K562 (cell line): ENCODE data around the gene ARHGAP10. TPM values are rescaled to one million over a fixed set of nuclear protein-coding genes. Genes with fewer than 3 reads are reported as not detected.

ENCODE experiments used
- ATAC-seq: fragments of 200-7000 bp; cut with Tn5 transposase; 3 replicates; pipeline ENCODE4 v1.9.1; 2020; ENCODE audit warnings: moderate library complexity
- BruUV-seq: library from RNA; stranded (reverse); fragments of 400-500 nt; replicated peaks from 2 replicates; lab custom pipeline; 2021; lab: Mats Ljungman, UMichigan
- CTCF ChIA-PET: fragments of 300-600 bp; formaldehyde crosslinking; extraction: SDS; loops from one replicate; lab custom pipeline; 2021; ENCODE audit warnings: low intra/inter-chr PET ratio; lab: Yijun Ruan, JAX
- POLR2A ChIA-PET: fragments of 300-600, 350-650 bp; sonication (Branson Sonifier 250); formaldehyde crosslinking; extraction: SDS; loops from one replicate; lab custom pipeline; 2021; ENCODE audit warnings: antibody characterized with exemption, inconsistent platforms; lab: Yijun Ruan, JAX
- DNase-seq, 4 experiments: peaks; one replicate each; pipeline versions ENCODE4 v3.0.0 to v3.0.0-alpha.2; 2011 to 2018; ENCODE audit warnings: low spot score in 3 of 4, mixed read lengths in 3 of 4; ENCODE audit errors: extremely low read depth in 1 of 4
- FAIRE-seq: peaks from 2 replicates; lab custom pipeline; 2011; peaks lifted over from hg19 to GRCh38; lab: Jason Lieb, UNC
- H2AFZ ChIP-seq: 2 replicates; pipeline ENCODE4 v1.6.0; 2011; ENCODE audit warnings: low read depth, low read length, control low read depth, inconsistent platforms
- H3K27ac ChIP-seq: fragments of 200-600 bp; 3 replicates; pipeline ENCODE4 v1.8.0; 2011; ENCODE audit warnings: low read depth, mild to moderate bottlenecking, control low read depth, inconsistent platforms, low read length, moderate library complexity, mixed read lengths; ENCODE audit errors: extremely low read depth
- H3K27me3 ChIP-seq, 2 experiments: fragments of 300-600 bp in 1 of 2; 2 replicates in 1 of 2; 3 replicates in 1 of 2; pipeline versions ENCODE4 v1.6.0 to v1.8.0; 2011; ENCODE audit warnings: inconsistent platforms in 2 of 2, low read length in 2 of 2, mild to moderate bottlenecking in 1 of 2, mixed read lengths in 1 of 2, moderate library complexity in 1 of 2; ENCODE audit not compliant: control insufficient read depth in 2 of 2, insufficient read depth in 2 of 2
- H3K36me3 ChIP-seq: fragments of 300-600 bp; 3 replicates; pipeline ENCODE4 v1.8.0; 2011; ENCODE audit warnings: mild to moderate bottlenecking, low read length, inconsistent platforms; ENCODE audit not compliant: control insufficient read depth, insufficient read depth
- H3K4me1 ChIP-seq, 2 experiments: fragments of 200-600 bp in 1 of 2; replicated peaks in 1 of 2; 2 replicates in 1 of 2; 3 replicates in 1 of 2; pipeline versions ENCODE4 v1.5.1 to v1.8.0; 2011; ENCODE audit warnings: inconsistent platforms in 2 of 2, low read length in 2 of 2, mild to moderate bottlenecking in 1 of 2, mixed read lengths in 1 of 2, moderate library complexity in 1 of 2; ENCODE audit not compliant: control insufficient read depth in 2 of 2, insufficient read depth in 2 of 2
- H3K4me2 ChIP-seq: 2 replicates; pipeline ENCODE4 v1.6.1; 2011; ENCODE audit warnings: low read length, control low read depth, inconsistent platforms, mixed read lengths; ENCODE audit not compliant: insufficient read depth
- H3K4me3 ChIP-seq: fragments of 200-600 bp; sonication (generic), shearing (Covaris generic); 2 replicates; pipeline ENCODE4 v1.5.1; 2016; ENCODE audit warnings: control low read depth, inconsistent platforms
- H3K79me2 ChIP-seq: fragments of 200-600 bp; 3 replicates; pipeline ENCODE4 v1.8.0; 2011; ENCODE audit warnings: low read length, inconsistent platforms; ENCODE audit not compliant: control insufficient read depth, insufficient read depth
- H3K9ac ChIP-seq, 2 experiments: 2 replicates each; pipeline versions ENCODE4 v1.6.0 to v1.6.1; 2011; ENCODE audit warnings: low read depth in 2 of 2, low read length in 2 of 2, control low read depth in 1 of 2, inconsistent platforms in 1 of 2, mild to moderate bottlenecking in 1 of 2, mixed read lengths in 1 of 2; ENCODE audit not compliant: insufficient read depth in 1 of 2
- H3K9me1 ChIP-seq: one replicate; pipeline ENCODE4 v1.6.0; 2011; ENCODE audit warnings: inconsistent platforms, mild to moderate bottlenecking, low read length, moderate library complexity; ENCODE audit not compliant: control insufficient read depth, insufficient read depth
- H3K9me3 ChIP-seq: replicated peaks from 2 replicates; pipeline ENCODE4 v1.5.1; 2011; ENCODE audit warnings: low read depth, low read length, inconsistent platforms; ENCODE audit not compliant: control insufficient read depth, insufficient read depth
- H4K20me1 ChIP-seq: replicated peaks from 2 replicates; pipeline ENCODE4 v1.6.1; 2011; ENCODE audit warnings: low read length, inconsistent platforms, mixed read lengths; ENCODE audit not compliant: control insufficient read depth, insufficient read depth
- CREB3 ChIP-seq: fragments of 450-650 bp; conservative IDR thresholded peaks from 2 replicates; pipeline ENCODE4 v1.6.1; 2016; ENCODE audit warnings: missing genetic modification characterization, low read depth, mild to moderate bottlenecking, missing compliant biosample characterization, moderate library complexity
- EHMT2 ChIP-seq: fragments of 450-650 bp; IDR thresholded peaks from 2 replicates; pipeline ENCODE4 v1.6.1; 2018; ENCODE audit warnings: antibody characterized with exemption
- EP300 ChIP-seq: IDR thresholded peaks from 2 replicates; pipeline ENCODE4 v1.6.1; 2012; ENCODE audit warnings: low read length, improper control_type of control experiment
- GTF2A2 ChIP-seq: IDR thresholded peaks from 2 replicates; pipeline ENCODE4 v1.6.1; 2016; ENCODE audit warnings: mild to moderate bottlenecking, missing genetic modification characterization, missing compliant biosample characterization
- IRF1 ChIP-seq: sonication (generic); formaldehyde crosslinking; IDR thresholded peaks from 2 replicates; pipeline ENCODE4 v1.8.0; 2022; ENCODE audit warnings: missing genetic modification reagents, mild to moderate bottlenecking, borderline replicate concordance
- JUNB ChIP-seq: fragments of 450-650 bp; formaldehyde crosslinking; conservative IDR thresholded peaks from 2 replicates; pipeline ENCODE4 v1.4.0; 2020; ENCODE audit warnings: mild to moderate bottlenecking
- MECOM ChIP-seq: fragments of 250-450 bp; sonication (Bioruptor Pico); IDR thresholded peaks from 2 replicates; pipeline ENCODE4 v1.8.0; 2022; ENCODE audit warnings: inconsistent platforms
- MEIS2 ChIP-seq: fragments of 450-650 bp; IDR thresholded peaks from 2 replicates; pipeline ENCODE4 v1.6.1; 2014; ENCODE audit warnings: mild to moderate bottlenecking; ENCODE audit not compliant: partially characterized antibody
- NFIC ChIP-seq: fragments of 450-650 bp; IDR thresholded peaks from 2 replicates; pipeline ENCODE4 v1.6.1; 2017; ENCODE audit warnings: mild to moderate bottlenecking, inconsistent platforms
- NR2F6 ChIP-seq: fragments of 450-650 bp; formaldehyde crosslinking; IDR thresholded peaks from 2 replicates; pipeline ENCODE4 v1.4.0; 2020; ENCODE audit warnings: mild to moderate bottlenecking
- NR3C1 ChIP-seq: sonication (generic); formaldehyde crosslinking; IDR thresholded peaks from 2 replicates; pipeline ENCODE4 v1.8.1; 2022; ENCODE audit warnings: missing genetic modification reagents
- PTBP1 ChIP-seq: fragments of 200-400 bp; formaldehyde crosslinking; IDR thresholded peaks from 2 replicates; pipeline ENCODE4 v1.6.1; 2017; ENCODE audit warnings: low read depth, low read length
- RBM14 ChIP-seq: fragments of 200-400 bp; formaldehyde crosslinking; IDR thresholded peaks from 2 replicates; pipeline ENCODE4 v1.6.1; 2018; ENCODE audit warnings: low read depth, mild to moderate bottlenecking, low read length, moderate library complexity, borderline replicate concordance; ENCODE audit not compliant: insufficient read depth
- ZNF316 ChIP-seq: fragments of 450-650 bp; IDR thresholded peaks from 2 replicates; pipeline ENCODE4 v1.6.1; 2016
- WGBS: fragments of 100-300 bp; shearing (Covaris generic); methylation state at CpG from one replicate; pipeline ENCODE4 v1.1.6; 2016; ENCODE audit warnings: low coverage, mixed read lengths; ENCODE audit not compliant: insufficient coverage; ENCODE audit errors: missing lambda C conversion rate; 5-methylcytosine and 5-hydroxymethylcytosine counted together
- in situ Hi-C: fragments of 300-500 bp; cut with MboI; formaldehyde crosslinking; loops from 4 replicates; pipeline ENCODE4 v1.15.0; 2018; ENCODE audit warnings: inconsistent platforms, mixed read lengths
- intact Hi-C: fragments of 100-400 bp; cut with micrococcal nuclease; formaldehyde crosslinking; loops from 2 replicates; pipeline ENCODE4 v1.14.2; 2022
- polyA plus RNA-seq, 8 experiments: library from polyadenylated mRNA; depleted of rRNA in 4 of 8; stranded (reverse) in 5 of 8; unstranded in 3 of 8; fragments of >200 nt; fragmentation: Nextera tagmentation in 2 of 8; fragmentation: Illumina TruSeq in 1 of 8; extraction: Ambion mirVana in 2 of 8; extraction: Trizol in 1 of 8; gene quantifications; 2 replicates each; pipeline versions ENCODE4 v1.2.1 to v1.2.3, GENCODE V29; 2011 to 2014; ENCODE audit warnings: inconsistent platforms in 1 of 8, missing spikeins in 1 of 8
- total RNA-seq, 7 experiments: library from RNA; depleted of rRNA in 6 of 7; stranded (reverse); fragments of >200 nt in 6 of 7; fragmentation: Illumina TruSeq in 2 of 7; extraction: Trizol in 2 of 7; gene quantifications; 2 replicates each; pipeline versions ENCODE4 v1.2.1 to v1.2.3, GENCODE V29; 2011 to 2021; ENCODE audit warnings: low replicate concordance in 1 of 7

The ARHGAP10 gene
- total and polyA plus RNA-seq, 9 of the 15 experiments (the other 6 are each of a cell fraction or from before 2014, with no cell fraction given) = 0.03 to 0.22 (median 0.06) TPM; not detected in 3

- H3K4me2 ChIP-seq = no peak overlapping the region
- POLR2A ChIA-PET = no interaction called here
- no peaks in the 10 kb centered on the region for H3K9me3 ChIP-seq
- CTCF ChIA-PET = no interaction called here
- no peak for DNase-seq
- in situ Hi-C loops = no loop called here
- H3K4me1 ChIP-seq = no peaks in the 10 kb centered on the region
- no peak for FAIRE-seq
- H3K9me1 ChIP-seq = no peaks in the 10 kb centered on the region
- H3K9ac ChIP-seq = no peak overlapping the region
- intact Hi-C loops = no loop called here
- no peaks in the 10 kb centered on the region for H3K79me2 ChIP-seq
- no peaks in the 10 kb centered on the region for H4K20me1 ChIP-seq
- BruUV-seq = no TSS peak
- no peak overlapping the region for H3K27ac ChIP-seq
- no peaks in the 10 kb centered on the region for H3K36me3 ChIP-seq
- no peak for ATAC-seq
- 0% methylated on average over 11 of the region's 11 CpGs for WGBS
- H3K27me3 ChIP-seq = no peaks in the 10 kb centered on the region
- no peak overlapping the region for H2AFZ ChIP-seq
- no peak overlapping the region for H3K4me3 ChIP-seq
- TF ChIP-seq CREB3 (tag) (no peak), GTF2A2 (tag) (no peak), EHMT2 (no peak), NR2F6 (CRISPR knock-in tag) (no peak), EP300 (no peak), NFIC (no peak), NR3C1 (CRISPR knock-in tag) (no peak), MECOM (no peak), PTBP1 (no peak), ZNF316 (no peak), IRF1 (no peak), RBM14 (no peak), JUNB (no peak), MEIS2 (no peak)
- TF ChIP-seq, all 486 proteins: peak for 0
Measured at GRCh38 chr4:147927377-147928137, 195.7 kb downstream of the ARHGAP10 start.
